HG03571 (cell line): ENCODE data around the gene NR5A2.

Source experiments
- ATAC-seq: cut with Tn5 transposase; IDR thresholded peaks from one replicate; pipeline ENCODE4 v1.9.1; 2021; ENCODE audit not compliant: unreplicated experiment

Gene NR5A2

DNA sequence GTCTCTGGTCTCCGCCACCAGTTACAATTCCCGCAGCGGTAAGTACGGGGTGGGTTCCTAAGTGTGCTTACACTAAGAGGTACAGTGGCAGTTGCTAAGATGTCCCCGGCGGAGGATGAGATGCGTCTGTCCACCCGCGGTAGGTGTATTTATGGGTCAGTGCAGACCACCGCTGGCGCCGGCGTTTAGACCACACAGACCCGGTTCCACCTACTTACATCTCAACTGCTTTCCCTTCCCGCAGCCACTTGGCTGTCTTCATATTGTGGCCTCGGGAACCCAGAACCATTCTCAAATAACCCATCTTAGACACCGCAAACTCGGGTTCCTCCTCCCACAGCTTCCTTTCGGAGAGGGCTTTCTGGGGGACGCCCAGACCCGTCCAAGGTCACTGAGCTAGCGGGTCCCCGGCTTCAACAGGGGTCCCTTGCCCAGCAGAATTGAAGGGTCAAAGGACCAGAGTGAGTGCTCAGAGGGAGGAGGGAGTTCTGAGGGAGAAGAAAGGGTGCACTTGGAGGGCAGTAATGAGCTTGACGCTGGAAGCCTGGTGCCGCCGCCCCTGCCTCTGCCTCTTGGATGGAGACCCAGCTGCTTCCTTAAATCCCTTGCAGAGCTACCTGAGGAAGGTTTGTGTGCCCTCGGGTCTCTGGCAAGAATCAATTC lies 8.6 kb downstream of the NR5A2 start:
- no peak for ATAC-seq

GRCh38 chr1:200036619-200037270 lies 9.2 kb downstream of the NR5A2 start:
- ATAC-seq, result no peak

DNA sequence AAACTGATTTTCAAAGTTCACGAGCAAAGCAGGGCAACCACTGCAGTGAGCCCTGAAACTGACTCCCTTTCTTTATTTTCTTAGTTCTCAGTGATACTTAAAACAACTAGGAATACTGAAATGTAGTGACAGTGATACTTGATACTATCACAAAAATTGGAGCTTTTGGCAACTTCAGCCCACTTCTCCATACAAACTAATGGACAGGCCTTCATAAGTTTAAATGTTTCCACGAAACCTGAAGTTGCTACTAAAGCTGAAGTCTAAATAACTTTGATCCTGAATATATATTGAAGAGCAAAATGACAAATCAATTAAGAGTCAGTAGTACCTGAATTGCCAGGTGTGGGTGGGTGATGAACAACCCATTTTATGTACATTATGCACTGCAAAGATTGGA lies 10.0 kb downstream of the NR5A2 start:
- no peak for ATAC-seq

GRCh38 chr1:200037904-200038303 lies 10.4 kb downstream of the NR5A2 start:
- no peak for ATAC-seq

DNA sequence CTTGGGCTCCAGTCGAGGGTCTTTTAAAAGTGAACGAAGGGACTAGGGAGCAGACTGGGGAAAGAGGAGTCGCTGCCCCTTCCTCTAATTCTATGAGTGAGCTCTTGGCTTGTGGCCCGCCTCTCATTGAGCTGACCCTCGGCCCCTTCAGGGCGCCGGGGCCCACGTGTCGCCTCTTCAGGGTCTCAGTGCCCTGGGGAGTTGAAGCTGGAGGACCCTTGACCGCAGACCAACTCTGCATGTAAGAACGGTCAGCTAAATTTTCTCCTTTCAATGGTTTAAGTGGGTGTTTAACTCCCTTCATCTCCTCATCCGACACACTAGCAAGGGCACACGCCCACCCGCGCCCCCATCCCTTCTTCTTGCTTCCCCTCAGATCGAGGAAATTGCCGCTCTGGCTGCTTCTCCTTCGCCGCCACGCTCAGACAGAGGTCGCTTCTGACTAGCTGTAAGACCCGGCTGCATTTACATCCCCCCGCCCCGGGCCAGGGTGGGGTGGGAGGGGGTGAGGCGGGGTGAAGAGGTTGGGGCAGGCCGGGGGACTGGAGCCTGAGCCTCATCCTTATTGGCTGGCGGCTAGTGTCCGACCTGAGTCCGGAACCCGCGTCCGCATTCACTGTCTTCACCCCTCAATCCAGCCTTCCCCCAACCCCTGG lies 10.9 kb downstream of the NR5A2 start:
- ATAC-seq, result no peak

- ATAC-seq, result no peak
Observed at GRCh38 chr1:200038981-200039848, 11.7 kb downstream of the NR5A2 start.

DNA sequence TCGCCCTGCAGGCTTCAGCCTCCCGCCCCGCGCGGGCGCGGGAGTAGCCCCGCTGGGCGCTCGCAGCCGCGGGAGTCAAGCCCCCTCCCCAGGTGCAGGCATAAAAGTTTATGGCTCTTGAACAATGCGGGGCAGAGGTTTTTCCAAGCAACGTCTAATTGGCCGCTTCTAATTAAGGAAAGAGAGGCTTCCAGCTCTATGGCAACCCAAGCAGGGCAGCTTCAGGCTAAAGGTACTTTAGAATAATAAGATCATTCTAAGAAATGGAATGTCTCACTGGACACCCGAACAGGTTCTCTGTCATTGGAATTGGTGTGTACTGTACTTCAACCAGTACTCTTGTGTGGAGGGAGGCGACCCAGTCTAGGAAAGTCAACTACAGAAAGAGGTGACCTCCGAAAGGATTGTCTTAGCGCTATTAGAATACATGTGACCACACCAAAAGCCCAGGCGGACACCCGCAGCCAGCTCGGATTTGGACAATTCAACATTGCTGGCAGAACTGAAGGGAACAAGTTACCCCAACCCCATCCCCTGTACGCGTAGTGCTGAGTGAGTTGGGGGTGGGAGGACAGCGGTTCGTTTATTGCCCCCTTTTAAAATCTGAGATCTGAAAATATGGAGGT lies 12.5 kb downstream of the NR5A2 start:
- no peak for ATAC-seq

GRCh38 chr1:200040481-200041138 lies 13.1 kb downstream of the NR5A2 start:
- ATAC-seq, result no peak

DNA sequence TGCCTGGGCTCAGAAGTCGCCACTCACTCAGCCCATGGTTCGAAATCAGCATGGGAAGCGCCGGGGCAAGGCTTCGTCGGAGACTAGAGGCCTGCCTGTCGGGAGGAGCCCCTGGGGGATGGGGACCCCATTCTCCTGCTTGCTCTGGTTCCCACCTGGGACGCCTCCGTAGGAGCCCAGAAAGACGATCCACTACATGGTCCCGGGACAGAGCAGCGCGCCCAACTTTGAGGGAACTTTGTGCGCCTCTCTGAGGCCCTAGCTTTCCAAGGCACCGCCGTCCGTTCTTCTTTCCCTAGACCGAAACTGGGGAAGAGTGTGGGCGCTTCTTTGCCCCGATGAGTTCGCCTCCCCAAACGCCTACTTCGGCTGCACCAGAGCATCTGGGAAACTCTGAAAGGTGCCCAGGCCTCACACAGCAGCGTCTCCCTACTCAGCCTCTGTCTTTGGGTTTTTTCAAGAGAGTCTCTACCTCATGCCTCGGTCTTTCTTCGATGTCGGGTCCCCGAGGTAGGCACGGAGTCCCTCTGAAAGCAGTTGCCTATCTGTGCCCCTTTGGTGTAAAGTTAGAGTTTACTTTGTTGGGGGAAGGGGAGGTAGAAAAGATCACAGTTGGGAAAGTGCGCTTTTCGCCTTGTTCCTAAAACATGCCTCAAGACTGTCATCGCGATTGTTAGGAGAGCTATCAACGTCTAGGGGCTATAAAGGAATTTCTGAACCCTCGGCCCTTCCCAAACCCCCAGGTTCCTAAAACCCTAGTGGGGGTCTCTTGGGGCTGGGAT lies 14.0 kb downstream of the NR5A2 start:
- no peak for ATAC-seq

- no peak for ATAC-seq
Observed at GRCh38 chr1:200042119-200042551, 14.6 kb downstream of the NR5A2 start.

GRCh38 chr1:200042552-200043335 lies 15.2 kb downstream of the NR5A2 start:
- no peak for ATAC-seq

DNA sequence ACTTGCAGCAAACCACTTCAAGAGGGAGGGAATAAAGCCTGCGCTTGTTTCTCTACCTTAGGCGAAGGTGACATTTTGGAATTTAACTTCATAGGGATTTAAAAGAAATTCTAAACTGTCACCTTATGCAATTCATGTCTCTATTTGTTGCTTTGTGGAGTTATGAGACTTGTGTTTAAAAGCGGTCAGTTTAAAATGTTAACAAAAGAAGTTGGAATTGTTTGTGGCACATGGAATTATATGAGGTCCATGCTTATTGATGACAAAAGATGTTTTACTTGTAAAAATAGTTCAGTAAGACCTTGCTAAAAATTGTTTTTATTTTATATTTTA lies 15.8 kb downstream of the NR5A2 start:
- ATAC-seq, result no peak

- ATAC-seq, result no peak
Observed at GRCh38 chr1:200046115-200046514, 18.6 kb downstream of the NR5A2 start.

GRCh38 chr1:200048244-200048643 lies 20.7 kb downstream of the NR5A2 start:
- no peak for ATAC-seq

- ATAC-seq, result no peak
Observed at GRCh38 chr1:200049810-200050209, 22.3 kb downstream of the NR5A2 start.

GRCh38 chr1:200051620-200052019 lies 24.1 kb downstream of the NR5A2 start:
- ATAC-seq, result no peak

GRCh38 chr1:200053091-200053490 lies 25.6 kb downstream of the NR5A2 start:
- ATAC-seq, result no peak

DNA sequence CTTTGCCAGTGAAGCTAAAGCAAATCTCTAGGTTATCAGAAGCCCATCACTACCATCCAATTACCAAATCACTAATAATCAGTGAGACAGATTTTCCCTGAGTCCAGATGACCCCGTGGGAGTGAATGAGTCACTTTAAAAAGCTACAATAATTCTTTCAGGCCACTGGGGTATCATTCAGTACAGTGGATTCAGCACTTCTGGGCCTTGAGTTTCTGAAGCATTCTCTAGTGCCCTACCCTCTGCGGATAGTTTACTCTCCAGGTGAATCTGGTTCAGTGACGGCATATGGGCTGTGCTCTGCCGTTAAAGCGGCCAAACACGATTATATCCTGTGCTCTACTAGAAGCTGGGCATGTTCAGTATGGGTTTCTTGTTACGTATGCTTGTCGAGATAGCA lies 26.1 kb downstream of the NR5A2 start:
- no peak for ATAC-seq

DNA sequence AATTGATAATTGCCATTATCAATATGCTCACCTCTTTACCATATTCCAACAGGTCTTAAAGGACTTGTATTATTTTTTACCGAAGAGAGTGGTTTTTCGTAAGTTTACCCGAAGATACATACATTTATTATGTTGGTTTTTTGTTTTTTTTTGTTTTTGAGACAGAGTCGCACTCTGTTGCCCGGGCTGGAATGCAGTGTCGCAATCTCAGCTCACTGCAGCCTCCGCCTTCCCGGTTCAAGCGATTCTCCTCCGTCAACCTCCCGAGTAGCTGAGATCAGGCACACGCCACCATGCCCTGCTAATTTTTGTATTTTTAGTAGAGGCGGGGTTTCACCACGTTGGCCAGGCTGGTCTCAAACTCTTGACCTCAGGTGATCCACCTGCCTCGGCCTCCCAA lies 30.8 kb downstream of the NR5A2 start:
- no peak for ATAC-seq
